ENCODE results near the gene CACNG7. TPM values are rescaled to one million over a fixed set of nuclear protein-coding genes. Genes with fewer than 3 reads are reported as not detected.

The CACNG7 gene
- total RNA-seq, 4 donors from 2014 or later, result not detected

GRCh38 chr19:53909471-53910169 lies 542 bp downstream of the CACNG7 start:
- peaks cover 0 to 16% (median 4%) of the 10 kb centered on the region in 4 donors for H3K4me1 ChIP-seq
- H3K27me3 ChIP-seq, result peaks cover 0 to 21% of the 10 kb centered on the region in 2 donors
- TF ChIP-seq POLR2A (IDR thresholded peaks at IDR 0.05), result no peak
- TF ChIP-seq CTCF (IDR thresholded peaks at IDR 0.05), result no peak
- H3K36me3 ChIP-seq, result no peaks in the 10 kb centered on the region
- H3K27ac ChIP-seq, result no peak overlapping the region
- no peak overlapping the region for H3K4me3 ChIP-seq
- no peak for DNase-seq
- H3K9me3 ChIP-seq, result peaks cover 0 to 11% (median 0%) of the 10 kb centered on the region in 4 donors

- Histone ChIP-seq H3K4me1 (peaks cover 0 to 16% (median 4%) of the 10 kb centered on the region in 4 donors), H3K36me3 (no peaks in the 10 kb centered on the region), H3K4me3 (no peak overlapping the region), H3K9me3 (peaks cover 0 to 11% (median 0%) of the 10 kb centered on the region in 4 donors), H3K27me3 (peaks cover 0 to 21% of the 10 kb centered on the region in 2 donors), H3K27ac (no peak overlapping the region)
- DNase-seq, result no peak
- TF ChIP-seq POLR2A (IDR thresholded peaks at IDR 0.05) (no peak), CTCF (IDR thresholded peaks at IDR 0.05) (no peak)
These were observed 1.1 kb downstream of the CACNG7 start for GRCh38 chr19:53910170-53910518.

GRCh38 chr19:53912653-53913052 lies 3.6 kb downstream of the CACNG7 start:
- peaks cover 0 to 4% (median 0%) of the 10 kb centered on the region in 4 donors for H3K9me3 ChIP-seq
- H3K27me3 ChIP-seq, result peaks cover 0 to 14% of the 10 kb centered on the region in 2 donors
- DNase-seq, result no peak
- no peaks in the 10 kb centered on the region for H3K36me3 ChIP-seq
- H3K4me1 ChIP-seq, result peaks cover 0 to 12% (median 4%) of the 10 kb centered on the region in 4 donors
- H3K4me3 ChIP-seq, result no peak overlapping the region
- TF ChIP-seq POLR2A (IDR thresholded peaks at IDR 0.05) (no peak), CTCF (IDR thresholded peaks at IDR 0.05) (no peak)
- no peak overlapping the region for H3K27ac ChIP-seq

GRCh38 chr19:53915000-53915399 lies 5.9 kb downstream of the CACNG7 start:
- H3K4me1 ChIP-seq, result no peaks in the 10 kb centered on the region
- H3K27ac ChIP-seq, result no peak overlapping the region
- no peaks in the 10 kb centered on the region for H3K27me3 ChIP-seq
- no peak overlapping the region for H3K4me3 ChIP-seq
- no peak for DNase-seq
- H3K9me3 ChIP-seq, result no peaks in the 10 kb centered on the region
- TF ChIP-seq CTCF (IDR thresholded peaks at IDR 0.05) (no peak), POLR2A (IDR thresholded peaks at IDR 0.05) (no peak)
- H3K36me3 ChIP-seq, result no peaks in the 10 kb centered on the region

GRCh38 chr19:53916004-53916403 lies 6.9 kb downstream of the CACNG7 start:
- Histone ChIP-seq H3K27ac (no peak overlapping the region), H3K27me3 (no peaks in the 10 kb centered on the region), H3K4me3 (no peak overlapping the region), H3K4me1 (no peaks in the 10 kb centered on the region), H3K9me3 (no peaks in the 10 kb centered on the region), H3K36me3 (no peaks in the 10 kb centered on the region)
- TF ChIP-seq CTCF (IDR thresholded peaks at IDR 0.05) (no peak), POLR2A (IDR thresholded peaks at IDR 0.05) (no peak)
- no peak for DNase-seq
